HFF-Myc (cell line): ENCODE data around the gene HS6ST2.

Source experiments
- DNase-seq: peaks from one replicate; pipeline ENCODE4 v3.0.0-alpha.2; 2011; ENCODE audit warnings: low read depth; ENCODE audit errors: extremely low read depth
- H3K4me3 ChIP-seq: replicated peaks from 2 replicates; pipeline ENCODE4 v1.5.1; 2011; ENCODE audit warnings: low read depth, mild to moderate bottlenecking, control low read depth, low read length
- CTCF ChIP-seq: IDR thresholded peaks from 2 replicates; pipeline ENCODE4 v1.5.1; 2012; ENCODE audit warnings: mild to moderate bottlenecking, low read depth, low read length, control low read depth; ENCODE audit errors: missing control alignments

Gene HS6ST2

GRCh38 chrX:132763528-132763927, 194.9 kb downstream of the HS6ST2 start:
- DNase-seq, result no peak
- TF ChIP-seq CTCF, result no peak
- no peak overlapping the region for H3K4me3 ChIP-seq

DNA sequence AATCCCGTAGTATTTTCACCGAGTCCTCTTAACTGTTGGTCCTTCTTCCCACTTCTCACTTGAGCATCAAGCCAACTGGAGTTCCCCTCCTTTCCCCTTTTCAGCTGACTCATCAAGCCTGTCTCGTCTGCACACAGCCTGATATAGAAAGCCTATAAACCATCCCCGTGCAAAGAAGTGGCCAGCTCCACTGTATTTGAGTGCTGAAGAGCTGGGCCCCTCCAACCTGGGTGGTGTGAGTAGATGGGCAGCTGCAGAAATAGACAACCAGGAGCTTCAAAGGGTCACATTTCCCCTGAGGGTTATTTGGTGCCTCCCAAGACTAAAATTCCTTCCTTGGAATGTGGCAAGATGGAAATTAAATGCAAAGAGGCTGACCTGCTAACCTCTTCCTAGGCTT, 199.7 kb downstream of the HS6ST2 start:
- no peak for DNase-seq
- TF ChIP-seq CTCF, result no peak
- H3K4me3 ChIP-seq, result no peak overlapping the region

- no peak overlapping the region for H3K4me3 ChIP-seq
- no peak for DNase-seq
- TF ChIP-seq CTCF, result no peak
Observed at GRCh38 chrX:132757066-132757623, 201.3 kb downstream of the HS6ST2 start.

DNA sequence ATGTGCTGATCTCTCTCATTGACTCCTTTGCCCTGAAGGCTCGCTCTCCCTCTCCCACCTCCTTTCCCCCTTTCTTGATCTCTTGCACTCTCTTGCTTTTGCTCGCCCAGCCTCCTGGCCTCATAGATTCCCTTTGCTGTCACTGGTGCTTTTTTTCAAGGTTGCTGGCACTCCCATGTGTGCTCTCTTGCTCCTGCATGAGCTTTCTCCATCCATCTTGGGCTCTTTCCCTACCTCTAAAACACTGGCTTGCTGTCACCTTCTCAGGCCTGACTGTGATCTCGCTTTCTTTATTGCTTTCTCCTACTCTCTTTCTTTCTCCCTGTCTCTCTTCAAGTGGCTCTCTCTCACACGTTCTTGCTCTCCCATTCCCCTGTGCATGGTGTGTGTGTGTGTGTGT, 202.0 kb downstream of the HS6ST2 start:
- no peak for DNase-seq
- no peak for TF ChIP-seq CTCF
- no peak overlapping the region for H3K4me3 ChIP-seq

DNA sequence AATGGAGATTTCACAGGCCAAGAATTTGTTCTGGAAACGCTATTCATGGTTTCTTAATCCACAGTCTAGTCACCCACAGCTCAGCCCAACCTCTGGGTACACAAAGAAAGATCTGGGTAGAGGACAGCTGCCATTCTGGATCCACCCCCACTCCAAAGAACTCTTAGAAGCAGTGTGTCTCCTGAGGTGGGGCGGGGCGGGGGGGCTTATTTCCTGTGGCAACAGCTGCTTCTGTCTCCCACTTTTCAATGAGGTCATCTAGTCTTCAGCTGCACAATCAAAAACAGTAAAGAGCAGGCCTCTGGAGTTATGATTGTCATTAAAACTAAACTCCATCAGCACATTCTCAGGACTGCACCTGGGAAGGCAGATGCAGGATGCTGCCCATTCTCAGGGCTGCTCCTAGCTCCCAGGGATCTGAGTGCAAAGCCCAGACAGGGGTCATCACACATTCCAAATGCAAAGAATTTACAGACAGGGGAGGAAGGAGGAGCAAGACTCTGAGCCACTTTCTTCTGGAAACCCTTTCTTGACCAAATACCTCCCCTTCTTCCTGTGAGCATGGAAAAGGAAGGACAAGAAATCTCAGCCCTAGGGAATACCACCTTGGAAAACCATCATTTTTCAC, 207.3 kb downstream of the HS6ST2 start:
- no peak overlapping the region for H3K4me3 ChIP-seq
- no peak for DNase-seq
- TF ChIP-seq CTCF, result no peak

- no peak for TF ChIP-seq CTCF
- no peak for DNase-seq
- H3K4me3 ChIP-seq, result no peak overlapping the region
Observed at GRCh38 chrX:132750331-132751062, 207.9 kb downstream of the HS6ST2 start.
